Activated CD4-positive, CD25-positive, alpha-beta regulatory T cell treated with anti-CD3 and anti-CD28 coated beads, Interleukin-2, amount 50 U/mL, for 16 hours (primary cell): ENCODE results near the gene QRICH2.
"Not testable (repeated sequence)": the region's sequence is repeated elsewhere in the genome, so short reads cannot be mapped to it uniquely, and the experiment has no call there.

Experiments
- DNase-seq: peaks from one replicate; pipeline ENCODE4 v3.0.0-alpha.2; 2020; ENCODE audit warnings: low read depth, low spot score

QRICH2 gene

DNA sequence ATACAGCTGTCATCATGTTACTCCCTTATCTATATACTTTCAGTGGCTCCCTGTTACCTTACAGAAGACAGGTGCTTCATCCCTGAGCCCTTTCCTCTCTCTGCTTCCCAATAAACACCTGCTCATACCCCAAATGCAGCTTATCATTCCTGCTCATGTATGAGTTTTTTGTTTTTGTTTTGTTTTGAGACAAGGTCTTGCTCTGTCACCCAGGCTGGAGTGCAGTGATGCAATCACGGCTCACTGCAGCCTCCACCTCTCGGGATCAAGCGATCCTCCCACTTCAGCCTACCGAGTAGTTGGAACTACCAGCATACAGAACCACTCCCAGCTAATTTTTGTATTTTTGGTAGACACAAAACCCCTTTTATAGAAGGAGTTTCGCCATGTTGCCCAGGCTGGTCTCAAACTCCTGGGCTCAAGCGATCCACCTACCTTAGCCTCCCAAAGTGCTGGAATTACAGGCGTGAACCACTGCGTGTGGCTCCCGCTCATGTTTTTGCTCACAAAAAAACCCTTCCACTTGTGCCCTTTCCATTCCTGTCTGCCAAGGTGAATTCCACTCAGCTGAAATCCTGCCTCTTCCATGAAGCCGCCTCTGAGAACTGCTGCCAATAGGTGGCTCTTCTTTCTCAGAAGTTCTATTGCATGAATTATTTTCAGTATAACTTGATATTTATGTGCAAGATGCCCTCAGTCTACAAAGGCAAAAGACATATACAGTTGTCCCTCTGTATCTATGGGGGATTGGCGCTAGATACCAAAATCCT, 59.9 kb downstream of the QRICH2 start:
- no peak for DNase-seq

DNA sequence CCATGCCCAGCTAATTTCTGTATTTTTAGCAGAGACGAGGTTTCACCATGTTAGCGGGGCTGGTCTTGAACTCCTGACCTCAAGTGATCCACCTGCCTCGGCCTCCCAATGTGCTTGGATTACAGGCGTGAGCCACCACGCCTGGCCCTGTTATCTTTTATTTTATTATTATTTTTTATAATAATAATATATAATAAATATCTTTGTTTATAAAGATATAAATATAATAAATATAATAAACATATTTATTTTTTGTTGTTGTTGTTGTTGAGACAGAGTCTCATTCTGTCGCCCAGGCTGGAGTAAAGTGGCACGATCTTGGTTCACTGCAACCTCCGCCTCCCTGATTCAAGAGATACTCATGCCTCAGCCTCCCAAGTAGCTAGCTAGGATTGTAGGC, 60.8 kb downstream of the QRICH2 start:
- DNase-seq, result no peak

DNA sequence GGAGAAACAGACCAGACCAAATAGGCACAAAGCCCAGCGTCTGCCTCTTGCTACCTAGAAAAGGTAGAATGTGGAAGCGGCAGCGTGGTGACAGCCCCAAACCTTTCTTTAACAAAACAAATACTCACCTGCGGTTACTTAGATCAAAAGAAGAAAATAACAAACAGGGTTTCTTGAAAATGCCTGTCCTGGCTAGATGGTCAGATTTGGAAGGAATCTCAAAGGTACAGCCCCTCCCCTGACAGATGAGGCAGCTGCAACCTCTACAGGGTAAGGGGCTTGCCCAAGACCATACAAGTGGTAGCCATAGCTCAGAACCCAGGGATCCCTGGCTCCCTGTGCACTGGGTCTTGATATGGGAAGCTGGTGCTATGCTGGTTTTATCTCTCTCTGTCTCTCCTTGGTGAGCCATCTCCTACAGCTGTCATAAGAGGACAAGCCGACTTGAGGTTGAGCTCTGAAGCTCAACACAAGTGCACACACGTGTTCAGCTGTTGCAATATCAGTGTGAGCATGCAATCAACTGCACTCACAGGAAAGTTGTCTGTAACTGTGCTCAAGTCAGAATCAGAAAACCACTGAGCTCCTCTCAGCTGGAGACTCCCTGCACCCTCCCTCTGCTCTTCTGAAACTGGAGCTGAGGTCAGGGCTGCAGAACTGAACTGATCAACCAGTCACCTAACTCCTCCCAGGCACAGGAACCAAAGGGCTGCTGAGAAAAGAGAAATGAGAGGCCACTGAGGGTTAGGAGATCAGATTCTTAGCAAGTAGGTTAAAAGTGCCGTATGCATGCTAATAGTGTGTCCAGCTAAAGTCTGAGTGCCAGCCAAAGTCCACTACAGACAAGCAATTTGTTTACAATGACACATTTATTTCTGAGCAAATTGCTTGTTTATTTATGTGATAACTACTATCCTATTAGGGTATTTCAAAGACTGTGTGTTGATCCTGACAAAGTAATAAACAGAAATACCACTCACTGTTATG, 61.7 kb downstream of the QRICH2 start:
- DNase-seq, result no peak

DNA sequence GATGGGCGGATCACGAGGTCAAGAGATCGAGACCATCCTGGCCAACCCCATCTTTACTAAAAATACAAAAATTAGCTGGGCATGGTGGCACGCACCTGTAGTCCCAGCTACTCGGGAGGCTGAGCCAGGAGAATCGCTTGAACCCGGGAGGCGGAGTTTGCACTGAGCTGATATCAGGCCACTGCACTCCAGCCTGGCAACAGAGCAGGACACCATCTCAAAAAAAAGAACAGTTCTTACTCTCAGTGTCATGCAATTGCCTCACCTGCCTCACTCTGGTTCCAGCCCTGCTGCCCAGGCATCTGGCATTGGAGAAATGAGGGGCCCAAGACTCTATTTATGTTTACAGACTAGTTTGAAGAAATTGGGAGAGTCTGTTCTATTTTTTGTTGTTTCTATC, 63.4 kb downstream of the QRICH2 start:
- not testable (repeated sequence) for DNase-seq

DNA sequence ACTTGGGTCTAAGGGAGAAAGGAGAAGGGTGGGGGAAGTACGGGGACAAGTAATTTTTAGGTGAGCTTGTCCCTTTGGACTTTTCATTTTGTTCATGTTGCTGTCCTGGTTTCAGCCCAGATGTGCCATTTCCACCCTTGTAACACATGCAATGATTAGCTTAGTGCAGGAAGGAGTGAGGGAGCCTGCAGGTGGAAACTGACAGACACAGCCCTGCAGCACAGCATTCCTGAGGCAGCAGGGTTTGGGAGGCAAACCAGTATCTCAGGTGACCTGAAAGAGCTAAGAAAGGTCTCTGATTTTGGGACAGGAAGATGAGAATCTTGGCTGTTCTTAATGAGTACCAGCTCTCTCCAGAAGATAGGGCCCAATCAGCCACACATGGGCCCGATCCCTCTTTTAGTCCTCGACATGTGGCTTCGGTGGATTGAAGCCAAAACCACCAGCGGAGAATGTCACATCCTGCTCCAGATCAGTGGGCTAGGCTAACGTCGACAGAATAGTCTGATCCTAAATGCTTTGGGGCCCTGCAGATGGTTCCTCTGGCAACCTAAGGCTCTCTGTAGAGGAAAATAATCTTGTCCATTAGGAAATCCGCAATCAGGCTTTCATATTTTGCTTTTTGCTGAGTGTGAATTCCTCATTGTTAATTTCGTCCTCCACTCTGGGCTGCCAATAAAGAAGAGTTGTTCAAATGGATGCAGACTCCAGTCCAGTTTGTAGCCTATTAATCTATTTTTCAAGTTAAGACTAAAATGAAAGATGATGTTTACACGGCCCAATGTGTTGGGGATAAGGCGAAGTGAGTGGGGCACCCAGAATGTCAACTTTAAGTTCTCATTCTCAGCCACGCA, 64.0 kb downstream of the QRICH2 start:
- no peak for DNase-seq

GRCh38 chr17:76241691-76242255, 66.3 kb downstream of the QRICH2 start:
- no peak for DNase-seq

- no peak for DNase-seq
These were observed 66.9 kb downstream of the QRICH2 start for GRCh38 chr17:76241204-76241538.

DNA sequence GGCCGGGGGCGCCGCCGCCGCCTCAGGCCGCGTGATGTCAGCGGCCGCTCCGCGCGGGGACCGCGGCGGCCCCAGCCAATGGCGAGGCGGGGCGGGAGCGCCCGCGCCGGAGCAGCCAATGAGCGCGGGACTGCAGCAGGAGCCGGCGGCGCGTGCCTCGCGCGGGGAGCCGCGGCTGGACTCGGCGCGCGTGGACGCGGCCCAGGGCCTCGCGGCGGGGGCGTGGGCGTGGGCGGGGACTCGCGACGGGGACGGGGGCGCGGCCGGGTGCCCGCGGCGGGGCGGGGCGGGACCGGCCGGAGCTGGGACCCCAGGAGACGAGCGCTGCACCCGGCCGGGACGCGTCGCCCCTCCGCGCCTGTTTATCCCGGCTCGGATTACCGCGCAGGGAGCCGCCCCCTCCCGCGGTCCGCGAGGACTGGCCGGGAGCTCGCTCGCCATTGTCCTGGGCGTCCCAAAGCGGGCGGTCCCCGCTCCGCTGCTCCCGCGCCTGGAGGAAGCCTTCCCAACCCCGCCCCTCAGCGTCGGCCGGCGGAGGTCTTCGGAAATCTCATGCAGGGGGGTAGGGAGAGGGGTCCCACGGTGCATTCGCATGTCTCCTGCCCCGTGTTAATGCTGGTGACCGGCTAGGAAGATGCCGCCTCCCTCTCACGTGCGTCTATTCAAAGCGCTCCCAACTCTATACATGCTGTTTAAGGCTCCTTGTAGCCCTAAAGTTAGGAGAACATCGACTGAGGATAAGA, 67.4 kb downstream of the QRICH2 start, which contains the start of gene RNF157:
RNF157 (minus strand) TSS at position 33 of the 743 bp plus-strand sequence. CDS start 253 bp downstream, outside the sequence.
- peak; percentile 16 for DNase-seq

GRCh38 chr17:76239538-76240274, 68.4 kb downstream of the QRICH2 start:
- DNase-seq, result no peak

GRCh38 chr17:76238847-76239537, 69.1 kb downstream of the QRICH2 start:
- DNase-seq, result no peak

GRCh38 chr17:76237859-76238313, 70.2 kb downstream of the QRICH2 start:
- no peak for DNase-seq

DNA sequence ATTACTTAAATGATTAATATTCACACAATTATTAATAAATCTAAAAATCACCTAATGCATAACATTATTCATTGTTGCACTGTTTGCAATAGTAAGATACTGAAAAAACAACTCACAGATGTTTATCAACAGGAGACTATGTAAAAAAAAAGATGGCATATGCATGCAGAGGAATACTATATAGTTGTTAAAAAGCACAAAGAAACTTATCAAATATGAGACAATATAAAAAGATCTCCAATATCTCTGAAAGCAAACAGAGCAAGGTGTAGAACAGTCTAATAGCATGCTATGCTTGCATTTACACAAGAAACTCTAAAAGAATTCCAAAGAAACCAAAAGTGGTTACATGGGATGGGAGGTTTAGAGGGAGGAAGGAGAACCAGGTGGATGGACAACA, 71.5 kb downstream of the QRICH2 start:
- DNase-seq, result no peak

DNA sequence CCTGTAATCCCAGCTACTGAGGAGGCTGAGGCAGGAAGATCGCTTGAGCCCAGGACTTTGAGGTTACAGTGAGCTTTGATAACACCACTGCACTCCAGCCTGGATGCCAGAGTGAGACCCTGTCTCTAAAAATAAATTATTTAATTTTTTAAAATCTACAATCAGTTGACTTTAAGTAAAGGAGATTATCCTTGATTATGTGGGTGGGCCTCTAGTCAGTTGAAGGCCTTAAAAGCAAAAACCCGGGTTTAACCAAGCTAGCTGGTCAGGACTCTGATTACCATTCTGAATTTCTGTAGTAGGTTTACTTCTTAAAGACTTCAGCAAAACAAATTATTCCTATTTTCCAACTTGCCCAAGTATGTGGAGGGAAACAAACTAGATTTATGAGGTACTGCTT, 72.2 kb downstream of the QRICH2 start:
- no peak for DNase-seq

- no peak for DNase-seq
These were observed 73.8 kb downstream of the QRICH2 start for GRCh38 chr17:76234354-76234679.

GRCh38 chr17:76233588-76234353, 74.3 kb downstream of the QRICH2 start:
- DNase-seq, result no peak

DNA sequence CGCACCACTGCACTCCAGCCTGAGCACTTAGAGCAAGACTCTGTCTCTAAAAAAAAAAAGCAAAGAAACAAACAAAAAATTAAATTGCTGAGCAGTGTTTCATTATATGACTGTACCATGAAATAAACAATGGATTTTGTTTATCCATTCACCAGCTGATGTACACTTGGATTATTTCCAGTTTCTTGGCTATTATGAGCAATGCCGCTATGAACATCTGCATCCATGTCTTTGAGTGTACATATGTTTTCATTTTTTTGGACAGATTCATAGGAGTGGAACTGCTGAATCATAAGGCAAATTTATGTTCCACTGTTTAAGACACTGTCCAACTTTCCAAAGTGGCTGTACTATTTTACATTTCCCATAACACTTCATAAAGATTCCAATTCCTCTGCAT, 75.7 kb downstream of the QRICH2 start:
- DNase-seq, result no peak

GRCh38 chr17:76226749-76227148, 81.3 kb downstream of the QRICH2 start:
- not testable (repeated sequence) for DNase-seq

- not testable (repeated sequence) for DNase-seq
These were observed 82.5 kb downstream of the QRICH2 start for GRCh38 chr17:76225373-76226086.
